Naive thymus-derived CD8-positive, alpha-beta T cell (primary cell): ENCODE measurements around the gene NCAN. TPM values are rescaled to one million over a fixed set of nuclear protein-coding genes. Genes with fewer than 3 reads are reported as not detected.
A peak's percentile ranks its signal among the peaks of the same experiment; 100 is the strongest.
"Not testable (repeated sequence)": the region's sequence is repeated elsewhere in the genome, so short reads cannot be mapped to it uniquely, and the experiment has no call there.

Experiments used
- ATAC-seq, 2 donors: fragments of 150-1000 bp; cut with Tn5 transposase in 1 of 2; sonication (Bioruptor Pico), chemical (Tn5 transposase) in 1 of 2; 1 replicate in 1 of 2; 2 replicates in 1 of 2; pipeline ENCODE4 v1.10.0; 2021; ENCODE audit warnings: mild to moderate bottlenecking in 2 of 2, moderate library complexity in 2 of 2
- POLR2A ChIA-PET: fragments of 350-600 bp; sonication (Branson Sonifier 250); formaldehyde crosslinking; loops from one replicate; lab custom pipeline; 2021; ENCODE audit warnings: antibody characterized with exemption; lab: Charles Lee
- DNase-seq, 10 donors: peaks; one replicate each; pipeline versions ENCODE4 v3.0.0 to v3.0.0-alpha.2; 2020 to 2022
- H3K27ac Mint-ChIP-seq, 10 donors: one replicate each; pipeline ENCODE4 v1.8.0; 2020 to 2022; ENCODE audit warnings: mild to moderate bottlenecking in 10 of 10, mixed read lengths in 10 of 10, moderate library complexity in 4 of 10, inconsistent platforms in 1 of 10
- H3K27me3 Mint-ChIP-seq, 5 donors: one replicate each; pipeline ENCODE4 v1.8.0; 2021 to 2022; ENCODE audit warnings: mixed read lengths in 5 of 5
- H3K36me3 Mint-ChIP-seq, 3 donors: one replicate each; pipeline ENCODE4 v1.8.0; 2020 to 2022; ENCODE audit warnings: mixed read lengths in 3 of 3, mild to moderate bottlenecking in 2 of 3, inconsistent platforms in 1 of 3
- H3K4me1 Mint-ChIP-seq, 4 donors: one replicate each; pipeline ENCODE4 v1.8.0; 2021 to 2022; ENCODE audit warnings: mixed read lengths in 4 of 4
- H3K4me3 Mint-ChIP-seq, 10 donors: one replicate each; pipeline ENCODE4 v1.8.0; 2020 to 2022; ENCODE audit warnings: mild to moderate bottlenecking in 10 of 10, mixed read lengths in 10 of 10, moderate library complexity in 6 of 10, inconsistent platforms in 1 of 10
- H3K9me3 Mint-ChIP-seq, 9 donors: one replicate each; pipeline ENCODE4 v1.8.0; 2020 to 2022; ENCODE audit warnings: mixed read lengths in 9 of 9, mild to moderate bottlenecking in 3 of 9, inconsistent platforms in 1 of 9, moderate library complexity in 1 of 9
- polyA plus RNA-seq, 3 donors: library from polyadenylated mRNA; unstranded; fragments of 300-500 nt; fragmentation: Illumina TruSeq; gene quantifications; one replicate each; pipeline ENCODE4 v1.2.3, GENCODE V29; 2021
- total RNA-seq, 8 experiments: library from RNA in 2 of 8; stranded (reverse) in 2 of 8; gene quantifications; one replicate each; pipeline ENCODE4 v1.2.3 and lab custom pipeline; 2021 to 2026

Gene NCAN
- total and polyA plus RNA-seq, 5 experiments from 2014 or later: not detected

GRCh38 chr19:19215792-19216191 is 4.0 kb downstream of the NCAN start:
- Mint-ChIP-seq H3K27me3 (peaks cover 28 to 60% (median 37%) of the 10 kb centered on the region in 5 donors), H3K9me3 (peaks cover 0 to 2% (median 0%) of the 10 kb centered on the region in 9 donors), H3K4me3 (no peak overlapping the region), H3K36me3 (peaks cover 0 to 5% (median 0%) of the 10 kb centered on the region in 3 donors), H3K27ac (no peak overlapping the region), H3K4me1 (peaks cover 0 to 5% (median 2%) of the 10 kb centered on the region in 4 donors)
- POLR2A ChIA-PET: no interaction called here
- DNase-seq (no peak), ATAC-seq (no peak)

- ATAC-seq (no peak), DNase-seq (no peak)
- H3K27me3 Mint-ChIP-seq: peaks cover 24 to 54% (median 31%) of the 10 kb centered on the region in 5 donors
- POLR2A ChIA-PET: no interaction called here
- peaks cover 0 to 5% (median 2%) of the 10 kb centered on the region in 4 donors for H3K4me1 Mint-ChIP-seq
- H3K4me3 Mint-ChIP-seq: no peak overlapping the region
- H3K36me3 Mint-ChIP-seq: peaks cover 0 to 5% (median 0%) of the 10 kb centered on the region in 3 donors
- no peak overlapping the region for H3K27ac Mint-ChIP-seq
- peaks cover 0 to 2% (median 0%) of the 10 kb centered on the region in 9 donors for H3K9me3 Mint-ChIP-seq
Observed at GRCh38 chr19:19217099-19217498, 5.3 kb downstream of the NCAN start.

GRCh38 chr19:19218911-19219310 is 7.2 kb downstream of the NCAN start:
- H3K4me3 Mint-ChIP-seq: no peak overlapping the region
- POLR2A ChIA-PET: interaction anchor here (0.7 kb wide), 1 partner anchor 22 kb away, joined by 4 read pairs; no protein-coding TSS in a partner anchor
- H3K27me3 Mint-ChIP-seq: peaks cover 15 to 41% (median 22%) of the 10 kb centered on the region in 5 donors
- peaks cover 0 to 4% (median 0%) of the 10 kb centered on the region in 3 donors for H3K36me3 Mint-ChIP-seq
- no peak overlapping the region for H3K27ac Mint-ChIP-seq
- ATAC-seq (no peak), DNase-seq (no peak)
- no peaks in the 10 kb centered on the region for H3K9me3 Mint-ChIP-seq
- peaks cover 0 to 4% (median under 1%) of the 10 kb centered on the region in 4 donors for H3K4me1 Mint-ChIP-seq

GRCh38 chr19:19221000-19221399 is 9.2 kb downstream of the NCAN start:
- H3K9me3 Mint-ChIP-seq, POLR2A ChIA-PET, H3K27ac Mint-ChIP-seq, H3K4me3 Mint-ChIP-seq, H3K36me3 Mint-ChIP-seq, ATAC-seq, DNase-seq: not testable (repeated sequence)
- Mint-ChIP-seq H3K4me1 (peaks cover 4 to 11% (median 4%) of the 10 kb centered on the region in 4 donors), H3K27me3 (peaks cover 3 to 21% (median 9%) of the 10 kb centered on the region in 5 donors)

- Mint-ChIP-seq H3K9me3 (no peaks in the 10 kb centered on the region), H3K4me1 (peaks cover 4 to 11% (median 4%) of the 10 kb centered on the region in 4 donors), H3K27me3 (peaks cover 0 to 15% (median 0%) of the 10 kb centered on the region in 5 donors), H3K27ac (peak overlapping the region in 1 of 10 donors; percentile 57), H3K4me3 (no peak overlapping the region), H3K36me3 (no peaks in the 10 kb centered on the region)
- no peak for DNase-seq
- ATAC-seq: no peak
- POLR2A ChIA-PET: no interaction called here
Observed at GRCh38 chr19:19223060-19223459, 11.3 kb downstream of the NCAN start.

GRCh38 chr19:19223636-19224035 is 11.9 kb downstream of the NCAN start:
- no peaks in the 10 kb centered on the region for H3K9me3 Mint-ChIP-seq
- H3K4me1 Mint-ChIP-seq: peaks cover 4 to 11% (median 4%) of the 10 kb centered on the region in 4 donors
- DNase-seq (no peak), ATAC-seq (no peak)
- peaks cover 0 to 21% (median 5%) of the 10 kb centered on the region in 5 donors for H3K27me3 Mint-ChIP-seq
- no peak overlapping the region for H3K27ac Mint-ChIP-seq
- peak overlapping the region in 4 of 10 donors; percentile 37 to 77 (median 43) for H3K4me3 Mint-ChIP-seq
- POLR2A ChIA-PET: no interaction called here
- H3K36me3 Mint-ChIP-seq: no peaks in the 10 kb centered on the region

- POLR2A ChIA-PET: interaction anchor here (1.1 kb wide), 1 partner anchor 31 kb away, joined by 3 read pairs; no protein-coding TSS in a partner anchor
Observed at GRCh38 chr19:19224150-19224851, 12.5 kb downstream of the NCAN start.

GRCh38 chr19:19224852-19225494 is 13.2 kb downstream of the NCAN start:
- H3K9me3 Mint-ChIP-seq: no peaks in the 10 kb centered on the region
- peak overlapping the region in 2 of 10 donors; percentile 63 to 67 for H3K27ac Mint-ChIP-seq
- peaks cover 3 to 11% (median 4%) of the 10 kb centered on the region in 4 donors for H3K4me1 Mint-ChIP-seq
- peak overlapping the region; percentile 63 to 87 (median 78) for H3K4me3 Mint-ChIP-seq
- POLR2A ChIA-PET: interaction anchor here (1.1 kb wide), 1 partner anchor 32 kb away, joined by 3 read pairs; no protein-coding TSS in a partner anchor
- no peaks in the 10 kb centered on the region for H3K36me3 Mint-ChIP-seq
- ATAC-seq: peak; percentile 97 to 98
- H3K27me3 Mint-ChIP-seq: peaks cover 2 to 23% (median 12%) of the 10 kb centered on the region in 5 donors
- DNase-seq: peak; percentile 64 to 88 (median 73)

More at GRCh38 chr19:19224150-19224851, 12.5 kb downstream of the NCAN start:
- Mint-ChIP-seq H3K27me3 (peaks cover 2 to 23% (median 12%) of the 10 kb centered on the region in 5 donors), H3K4me1 (peaks cover 4 to 11% (median 4%) of the 10 kb centered on the region in 4 donors), H3K4me3 (peak overlapping the region in 9 of 10 donors; percentile 42 to 77 (median 66)), H3K36me3 (no peaks in the 10 kb centered on the region), H3K27ac (no peak overlapping the region), H3K9me3 (no peaks in the 10 kb centered on the region)
- DNase-seq: no peak
- ATAC-seq: no peak

- Mint-ChIP-seq H3K36me3 (no peaks in the 10 kb centered on the region), H3K27ac (no peak overlapping the region), H3K27me3 (peaks cover 2 to 27% (median 12%) of the 10 kb centered on the region in 5 donors), H3K4me1 (peaks cover 3 to 11% (median 4%) of the 10 kb centered on the region in 4 donors), H3K4me3 (no peak overlapping the region), H3K9me3 (no peaks in the 10 kb centered on the region)
- DNase-seq (no peak), ATAC-seq (no peak)
- POLR2A ChIA-PET: no interaction called here
Observed at GRCh38 chr19:19226204-19226603, 14.4 kb downstream of the NCAN start.

- H3K27me3 Mint-ChIP-seq: peaks cover 2 to 27% (median 15%) of the 10 kb centered on the region in 5 donors
- DNase-seq (no peak), ATAC-seq (no peak)
- POLR2A ChIA-PET: no interaction called here
- no peaks in the 10 kb centered on the region for H3K9me3 Mint-ChIP-seq
- H3K27ac Mint-ChIP-seq: no peak overlapping the region
- H3K4me3 Mint-ChIP-seq: no peak overlapping the region
- peaks cover 3 to 11% (median 4%) of the 10 kb centered on the region in 4 donors for H3K4me1 Mint-ChIP-seq
- H3K36me3 Mint-ChIP-seq: no peaks in the 10 kb centered on the region
Observed at GRCh38 chr19:19226663-19227062, 14.9 kb downstream of the NCAN start.

- POLR2A ChIA-PET: no interaction called here
- no peak overlapping the region for H3K27ac Mint-ChIP-seq
- peaks cover 2 to 28% (median 18%) of the 10 kb centered on the region in 5 donors for H3K27me3 Mint-ChIP-seq
- peaks cover 0 to 4% (median 0%) of the 10 kb centered on the region in 9 donors for H3K9me3 Mint-ChIP-seq
- H3K36me3 Mint-ChIP-seq: no peaks in the 10 kb centered on the region
- DNase-seq (no peak), ATAC-seq (no peak)
- peaks cover 3 to 11% (median 4%) of the 10 kb centered on the region in 4 donors for H3K4me1 Mint-ChIP-seq
- H3K4me3 Mint-ChIP-seq: no peak overlapping the region
Observed at GRCh38 chr19:19227217-19227616, 15.5 kb downstream of the NCAN start.

GRCh38 chr19:19229701-19230100 is 17.9 kb downstream of the NCAN start:
- peaks cover 0 to 7% (median 4%) of the 10 kb centered on the region in 4 donors for H3K4me1 Mint-ChIP-seq
- H3K36me3 Mint-ChIP-seq: peaks cover 0 to 7% (median 6%) of the 10 kb centered on the region in 3 donors
- no peak overlapping the region for H3K4me3 Mint-ChIP-seq
- peak overlapping the region in 1 of 10 donors; percentile 53 for H3K27ac Mint-ChIP-seq
- H3K9me3 Mint-ChIP-seq: peaks cover 0 to 21% (median 0%) of the 10 kb centered on the region in 9 donors
- ATAC-seq (no peak), DNase-seq (no peak)
- H3K27me3 Mint-ChIP-seq: peaks cover 2 to 25% (median 18%) of the 10 kb centered on the region in 5 donors
- POLR2A ChIA-PET: no interaction called here
